Sigmoid colon (tissue), 7 donors: Measurements from ENCODE around the gene FMN2. TPM values are rescaled to one million over a fixed set of nuclear protein-coding genes. Genes with fewer than 3 reads are reported as not detected.

Source experiments
- DNase-seq: peaks from one replicate; pipeline ENCODE4 v3.0.0-alpha.2; 2019
- H3K27ac ChIP-seq, 4 donors: fragments of 200-600 bp; sonication (generic); one replicate each; pipeline ENCODE4 v1.5.1; 2016 to 2019; ENCODE audit warnings: mild to moderate bottlenecking in 1 of 4
- H3K27me3 ChIP-seq, 3 donors: fragments of 200-600 bp; sonication (generic); one replicate each; pipeline ENCODE4 v1.5.1; 2019; ENCODE audit warnings: mild to moderate bottlenecking in 1 of 3
- H3K36me3 ChIP-seq, 4 donors: fragments of 200-600 bp; sonication (generic); one replicate each; pipeline ENCODE4 v1.5.1; 2016 to 2019
- H3K4me1 ChIP-seq, 4 donors: fragments of 200-600 bp; sonication (generic); one replicate each; pipeline ENCODE4 v1.5.1; 2017 to 2019
- H3K4me3 ChIP-seq, 4 donors: fragments of 200-600 bp; sonication (generic); one replicate each; pipeline ENCODE4 v1.5.1; 2017 to 2019; ENCODE audit warnings: mild to moderate bottlenecking in 2 of 4, moderate library complexity in 1 of 4
- H3K9me3 ChIP-seq, 4 donors: fragments of 200-600 bp in 3 of 4; sonication (generic) in 3 of 4; one replicate each; pipeline versions ENCODE4 v1.5.1 to v1.6.1; 2013 to 2019
- CTCF ChIP-seq, 4 experiments: fragments of 450-650 bp in 3 of 4; fragments of 200-600 bp in 1 of 4; IDR thresholded peaks; one replicate each; pipeline ENCODE4 v1.5.1; 2016 to 2019; ENCODE audit warnings: antibody characterized with exemption in 4 of 4, mild to moderate bottlenecking in 3 of 4, moderate library complexity in 2 of 4
- EP300 ChIP-seq, 4 donors: sonication (generic); formaldehyde crosslinking; IDR thresholded peaks; one replicate each; pipeline ENCODE4 v1.6.1; 2017; ENCODE audit warnings: antibody characterized with exemption in 4 of 4
- POLR2A ChIP-seq, 2 donors: fragments of 450-650 bp; IDR thresholded peaks; one replicate each; pipeline ENCODE4 v1.6.1; 2016; ENCODE audit warnings: antibody characterized with exemption in 2 of 2, mild to moderate bottlenecking in 2 of 2, moderate library complexity in 2 of 2
- POLR2AphosphoS5 ChIP-seq, 4 donors: sonication (generic); formaldehyde crosslinking; IDR thresholded peaks; one replicate each; pipeline ENCODE4 v1.6.1; 2017; ENCODE audit warnings: antibody characterized with exemption in 4 of 4
- WGBS, 2 donors: extraction: QIAGEN DNeasy Blood & Tissue Kit; methylation state at CpG; one replicate each; pipeline ENCODE4 v1.1.7; 2013; 5-methylcytosine and 5-hydroxymethylcytosine counted together
- intact Hi-C: fragments of 100-400 bp; cut with DNase I; formaldehyde crosslinking; loops from one replicate; pipeline ENCODE4 v1.15.1; 2023
- polyA plus RNA-seq, 3 donors: library from polyadenylated mRNA; stranded (reverse); fragments of 200-250 nt; gene quantifications; one replicate each; pipeline ENCODE4 v1.2.3, GENCODE V29; 2013
- total RNA-seq, 4 donors: library from RNA; depleted of rRNA; stranded (reverse); fragments of >200 nt; gene quantifications; one replicate each; pipeline ENCODE4 v1.1.0, GENCODE V29; 2016
- donor health status: healthy with polysubstance abuse.
- donor health status: Bipolar disorder and iron deficiency.
- donor health status: healthy.

The FMN2 gene
- total and polyA plus RNA-seq, 7 donors: 1.5 to 16.9 (median 10.3) TPM

- no peaks in the 10 kb centered on the region for H3K27me3 ChIP-seq
- H3K4me3 ChIP-seq: no peak overlapping the region
- H3K9me3 ChIP-seq: no peaks in the 10 kb centered on the region
- no peak overlapping the region for H3K27ac ChIP-seq
- intact Hi-C loops: no loop called here
- DNase-seq: no peak
- TF ChIP-seq CTCF (IDR thresholded peaks at IDR 0.05) (no peak), POLR2A (IDR thresholded peaks at IDR 0.05) (no peak), EP300 (IDR thresholded peaks at IDR 0.05) (no peak), POLR2AphosphoS5 (IDR thresholded peaks at IDR 0.05) (no peak)
- WGBS, 2 donors: 9 to 48% methylated on average over 2 of the region's 2 CpGs
- peaks cover 0 to 7% (median 0%) of the 10 kb centered on the region in 4 donors for H3K36me3 ChIP-seq
- H3K4me1 ChIP-seq: no peaks in the 10 kb centered on the region
These were observed 202.0 kb downstream of the FMN2 start for GRCh38 chr1:240293706-240294105.

GRCh38 chr1:240294566-240294965 is 202.9 kb downstream of the FMN2 start:
- WGBS, 2 donors: 49 to 73% methylated on average over 3 of the region's 3 CpGs
- TF ChIP-seq CTCF (IDR thresholded peaks at IDR 0.05) (no peak), EP300 (IDR thresholded peaks at IDR 0.05) (no peak), POLR2AphosphoS5 (IDR thresholded peaks at IDR 0.05) (no peak), POLR2A (IDR thresholded peaks at IDR 0.05) (no peak)
- no peaks in the 10 kb centered on the region for H3K27me3 ChIP-seq
- no peak overlapping the region for H3K4me3 ChIP-seq
- no peaks in the 10 kb centered on the region for H3K4me1 ChIP-seq
- H3K9me3 ChIP-seq: no peaks in the 10 kb centered on the region
- H3K27ac ChIP-seq: no peak overlapping the region
- H3K36me3 ChIP-seq: peaks cover 0 to 7% (median 0%) of the 10 kb centered on the region in 4 donors
- DNase-seq: no peak
- intact Hi-C loops: no loop called here

- no peaks in the 10 kb centered on the region for H3K4me1 ChIP-seq
- no peak for TF ChIP-seq CTCF (IDR thresholded peaks at IDR 0.05)
- TF ChIP-seq POLR2AphosphoS5 (IDR thresholded peaks at IDR 0.05): no peak
- no peak for TF ChIP-seq POLR2A (IDR thresholded peaks at IDR 0.05)
- TF ChIP-seq EP300 (IDR thresholded peaks at IDR 0.05): no peak
- intact Hi-C loops: no loop called here
- H3K36me3 ChIP-seq: peaks cover 0 to 7% (median 0%) of the 10 kb centered on the region in 4 donors
- no peaks in the 10 kb centered on the region for H3K27me3 ChIP-seq
- no peak overlapping the region for H3K4me3 ChIP-seq
- DNase-seq: no peak
- no peak overlapping the region for H3K27ac ChIP-seq
- 96 to 98% methylated on average over 2 of the region's 2 CpGs for WGBS, 2 donors
- no peaks in the 10 kb centered on the region for H3K9me3 ChIP-seq
These were observed 204.1 kb downstream of the FMN2 start for GRCh38 chr1:240295811-240296210.

GRCh38 chr1:240304466-240304865 is 212.8 kb downstream of the FMN2 start:
- H3K9me3 ChIP-seq: no peaks in the 10 kb centered on the region
- WGBS, 2 donors: 83 to 89% methylated on average over 5 of the region's 5 CpGs
- DNase-seq: no peak
- H3K4me3 ChIP-seq: no peak overlapping the region
- intact Hi-C loops: no loop called here
- H3K36me3 ChIP-seq: no peaks in the 10 kb centered on the region
- H3K4me1 ChIP-seq: peaks cover 0 to 12% (median 2%) of the 10 kb centered on the region in 4 donors
- H3K27me3 ChIP-seq: no peaks in the 10 kb centered on the region
- no peak overlapping the region for H3K27ac ChIP-seq
- no peak for TF ChIP-seq POLR2AphosphoS5 (IDR thresholded peaks at IDR 0.05)
- TF ChIP-seq EP300 (IDR thresholded peaks at IDR 0.05): no peak
- TF ChIP-seq CTCF (IDR thresholded peaks at IDR 0.05): no peak
- no peak for TF ChIP-seq POLR2A (IDR thresholded peaks at IDR 0.05)

GRCh38 chr1:240306673-240307072 is 215.0 kb downstream of the FMN2 start:
- no peak for TF ChIP-seq POLR2AphosphoS5 (IDR thresholded peaks at IDR 0.05)
- TF ChIP-seq POLR2A (IDR thresholded peaks at IDR 0.05): no peak
- no peak for TF ChIP-seq CTCF (IDR thresholded peaks at IDR 0.05)
- TF ChIP-seq EP300 (IDR thresholded peaks at IDR 0.05): no peak
- peaks cover 0 to 25% (median 11%) of the 10 kb centered on the region in 4 donors for H3K4me1 ChIP-seq
- intact Hi-C loops: no loop called here
- H3K9me3 ChIP-seq: no peaks in the 10 kb centered on the region
- no peaks in the 10 kb centered on the region for H3K36me3 ChIP-seq
- H3K4me3 ChIP-seq: no peak overlapping the region
- H3K27me3 ChIP-seq: no peaks in the 10 kb centered on the region
- 61 to 90% methylated on average over 2 of the region's 2 CpGs for WGBS, 2 donors
- H3K27ac ChIP-seq: no peak overlapping the region
- no peak for DNase-seq
